PC-9 (cell line): ENCODE results near the gene RNF149. TPM values are rescaled to one million over a fixed set of nuclear protein-coding genes. Genes with fewer than 3 reads are reported as not detected.
"Not testable (repeated sequence)": the region's sequence is repeated elsewhere in the genome, so short reads cannot be mapped to it uniquely, and the experiment has no call there.

Experiments used
- BruUV-seq: library from RNA; stranded (reverse); fragments of 400-500 nt; replicated peaks from 2 replicates; lab custom pipeline; 2021; lab: Mats Ljungman, UMichigan
- CTCF ChIA-PET: fragments of 300-600 bp; sonication (Branson Sonifier 250); formaldehyde crosslinking; loops from one replicate; lab custom pipeline; 2022; ENCODE audit warnings: antibody characterized with exemption; lab: Charles Lee
- POLR2A ChIA-PET: fragments of 300-600 bp; sonication (Branson Sonifier 250); formaldehyde crosslinking; loops from one replicate; lab custom pipeline; 2022; ENCODE audit warnings: antibody characterized with exemption; ENCODE audit not compliant: unreplicated experiment; lab: Charles Lee
- DNase-seq, 2 experiments: peaks; one replicate each; pipeline versions ENCODE4 v3.0.0 to v3.0.0-alpha.2; 2015 to 2022; ENCODE audit warnings: mixed read lengths in 1 of 2
- H2AFZ ChIP-seq: fragments of 200-600 bp; sonication (generic); 2 replicates; pipeline ENCODE4 v1.8.1; 2017; ENCODE audit warnings: antibody characterized with exemption
- H3F3A ChIP-seq: fragments of 200-600 bp; sonication (generic); 2 replicates; pipeline ENCODE4 v1.8.1; 2017; ENCODE audit warnings: antibody characterized with exemption, mild to moderate bottlenecking, low read depth; ENCODE audit not compliant: insufficient read depth
- H3K27ac ChIP-seq: fragments of 200-600 bp; sonication (generic); 2 replicates; pipeline ENCODE4 v1.6.1; 2016; ENCODE audit warnings: mixed run types
- H3K27me3 ChIP-seq: fragments of 200-600 bp; sonication (generic); 2 replicates; pipeline ENCODE4 v1.6.1; 2016; ENCODE audit warnings: low read depth, mixed run types; ENCODE audit not compliant: insufficient read depth
- H3K36me3 ChIP-seq: fragments of 200-600 bp; sonication (generic); 2 replicates; pipeline ENCODE4 v1.6.1; 2016; ENCODE audit warnings: low read depth, mixed run types
- H3K4me1 ChIP-seq: fragments of 200-600 bp; sonication (generic); replicated peaks from 2 replicates; pipeline ENCODE4 v1.6.1; 2016; ENCODE audit warnings: mixed run types; ENCODE audit not compliant: insufficient read depth
- H3K4me2 ChIP-seq: fragments of 200-600 bp; sonication (generic); 2 replicates; pipeline ENCODE4 v1.6.1; 2017; ENCODE audit warnings: mixed run types
- H3K4me3 ChIP-seq: fragments of 200-600 bp; sonication (generic); 2 replicates; pipeline ENCODE4 v1.6.1; 2016; ENCODE audit warnings: mixed run types
- H3K79me2 ChIP-seq: fragments of 200-600 bp; sonication (generic); 2 replicates; pipeline ENCODE4 v1.6.1; 2017; ENCODE audit warnings: low read depth, mixed run types
- H3K9me2 ChIP-seq: fragments of 200-600 bp; sonication (generic); 2 replicates; pipeline ENCODE4 v1.8.1; 2017; ENCODE audit warnings: mild to moderate bottlenecking; ENCODE audit not compliant: insufficient read depth
- H3K9me3 ChIP-seq: fragments of 200-600 bp; sonication (generic); 2 replicates; pipeline ENCODE4 v1.8.1; 2016; ENCODE audit warnings: low read depth; ENCODE audit not compliant: insufficient read depth
- H4K20me1 ChIP-seq: fragments of 200-600 bp; sonication (generic); 2 replicates; pipeline ENCODE4 v1.8.1; 2017; ENCODE audit not compliant: insufficient read depth
- CTCF ChIP-seq: fragments of 200-600 bp; sonication (generic); conservative IDR thresholded peaks from 2 replicates; pipeline ENCODE4 v1.6.1; 2017; ENCODE audit warnings: mixed run types, antibody characterized with exemption, mild to moderate bottlenecking, moderate library complexity
- EZH2 ChIP-seq: fragments of 200-600 bp; sonication (generic); IDR thresholded peaks from 2 replicates; pipeline ENCODE4 v1.8.0; 2017; ENCODE audit warnings: antibody characterized with exemption, low read depth
- intact Hi-C: fragments of 100-400 bp; cut with micrococcal nuclease; formaldehyde crosslinking; loops from one replicate; pipeline ENCODE4 v1.10.0; 2022; ENCODE audit not compliant: unreplicated experiment
- total RNA-seq: library from RNA; stranded (reverse); gene quantifications from 2 replicates; pipeline ENCODE4 v1.2.3, GENCODE V29; 2021

The RNF149 gene
- total RNA-seq, 1 experiment from 2014 or later: 58.6 TPM

GRCh38 chr2:101249826-101250225 lies 58.7 kb downstream of the RNF149 start:
- Histone ChIP-seq H3K4me3 (no peak overlapping the region), H4K20me1 (peaks cover 10% of the 10 kb centered on the region), H3K27ac (no peak overlapping the region), H3F3A (peaks cover 17% of the 10 kb centered on the region), H3K79me2 (peaks cover 21% of the 10 kb centered on the region), H3K27me3 (no peaks in the 10 kb centered on the region), H3K4me2 (no peak overlapping the region), H3K9me3 (no peaks in the 10 kb centered on the region), H3K4me1 (peaks cover 23% of the 10 kb centered on the region), H3K9me2 (no peaks in the 10 kb centered on the region), H3K36me3 (no peaks in the 10 kb centered on the region), H2AFZ (no peak overlapping the region)
- CTCF ChIA-PET: interaction anchor here (1.0 kb wide), 1 partner anchor 9 kb away, joined by 4 read pairs; no protein-coding TSS in a partner anchor
- intact Hi-C loops: loop anchor here (2.0 to 5.0 kb wide), 3 partner anchors 43 to 237 kb away; partner anchors contain the start of gene TBC1D8
- TF ChIP-seq CTCF: no peak
- TF ChIP-seq EZH2: no peak
- POLR2A ChIA-PET: no interaction called here
- DNase-seq: no peak
- no TSS peak for BruUV-seq

GRCh38 chr2:101248756-101249155 lies 59.7 kb downstream of the RNF149 start:
- H4K20me1 ChIP-seq, CTCF ChIA-PET, POLR2A ChIA-PET, H3K9me2 ChIP-seq, H3K27ac ChIP-seq, H2AFZ ChIP-seq, BruUV-seq, H3K4me3 ChIP-seq, H3K9me3 ChIP-seq, H3K27me3 ChIP-seq, H3K36me3 ChIP-seq, DNase-seq, H3K4me2 ChIP-seq, intact Hi-C loops: not testable (repeated sequence)
- peaks cover 11% of the 10 kb centered on the region for H3K79me2 ChIP-seq
- H3K4me1 ChIP-seq: peaks cover 24% of the 10 kb centered on the region
- H3F3A ChIP-seq: peaks cover 26% of the 10 kb centered on the region

- ChIA-PET POLR2A (interaction anchor here (0.7 to 1.0 kb wide), 2 partner anchors 237 to 694 kb away, joined by 3 to 10 read pairs; no protein-coding TSS in a partner anchor), CTCF (interaction anchor here (0.6 kb wide), 1 partner anchor 1583 kb away, joined by 3 read pairs; no protein-coding TSS in a partner anchor)
- BruUV-seq, H3K9me2 ChIP-seq, H3K36me3 ChIP-seq, H3K79me2 ChIP-seq, H3K27ac ChIP-seq, H2AFZ ChIP-seq, intact Hi-C loops, DNase-seq, H3K27me3 ChIP-seq, H3K4me3 ChIP-seq, H4K20me1 ChIP-seq, H3K9me3 ChIP-seq: not testable (repeated sequence)
- peaks cover 21% of the 10 kb centered on the region for H3F3A ChIP-seq
- H3K4me2 ChIP-seq: peak overlapping the region; percentile 64
- H3K4me1 ChIP-seq: peaks cover 25% of the 10 kb centered on the region
Measured at GRCh38 chr2:101245468-101245867, 63.0 kb downstream of the RNF149 start.

GRCh38 chr2:101244899-101245298 lies 63.6 kb downstream of the RNF149 start:
- not testable (repeated sequence) for H3K9me3 ChIP-seq

GRCh38 chr2:101244373-101244772 lies 64.1 kb downstream of the RNF149 start:
- H3K9me3 ChIP-seq, H2AFZ ChIP-seq, H3K27me3 ChIP-seq, H3K27ac ChIP-seq, intact Hi-C loops, H3K9me2 ChIP-seq, CTCF ChIA-PET, H3K4me3 ChIP-seq, H4K20me1 ChIP-seq, BruUV-seq, H3K79me2 ChIP-seq, H3K36me3 ChIP-seq: not testable (repeated sequence)
- H3K4me1 ChIP-seq: peaks cover 25% of the 10 kb centered on the region
- H3K4me2 ChIP-seq: peak overlapping the region; percentile 64
- peaks cover 21% of the 10 kb centered on the region for H3F3A ChIP-seq
- POLR2A ChIA-PET: interaction anchor here (0.6 kb wide), 1 partner anchor 348 kb away, joined by 4 read pairs; no protein-coding TSS in a partner anchor
- peak in 1 of 2 experiments; percentile 80 for DNase-seq

More at GRCh38 chr2:101244899-101245298, 63.6 kb downstream of the RNF149 start:
- CTCF ChIA-PET: interaction anchor here (0.6 kb wide), 1 partner anchor 1584 kb away, joined by 3 read pairs; no protein-coding TSS in a partner anchor
- peaks cover 25% of the 10 kb centered on the region for H3K4me1 ChIP-seq
- H4K20me1 ChIP-seq, H3K79me2 ChIP-seq, DNase-seq, H2AFZ ChIP-seq, H3K4me3 ChIP-seq, intact Hi-C loops, H3K9me2 ChIP-seq, H3K36me3 ChIP-seq, H3K27me3 ChIP-seq, H3K27ac ChIP-seq, BruUV-seq: not testable (repeated sequence)
- H3F3A ChIP-seq: peaks cover 21% of the 10 kb centered on the region
- H3K4me2 ChIP-seq: peak overlapping the region; percentile 64
- POLR2A ChIA-PET: interaction anchor here (0.6 to 1.0 kb wide), 3 partner anchors 237 to 694 kb away, joined by 3 to 10 read pairs (median 4); no protein-coding TSS in a partner anchor
